Stomach (tissue), 4 donors: ENCODE measurements around the gene SLC23A1.

Experiments used
- CTCF ChIP-seq, 7 experiments: fragments of 450-650 bp in 4 of 7; fragments of 200-600 bp in 3 of 7; sonication (generic) in 3 of 7; IDR thresholded peaks; one replicate each; pipeline ENCODE4 v1.5.1; 2016 to 2019; ENCODE audit warnings: antibody characterized with exemption in 7 of 7, control low read depth in 2 of 7, mild to moderate bottlenecking in 1 of 7
- EP300 ChIP-seq: sonication (generic); formaldehyde crosslinking; IDR thresholded peaks from one replicate; pipeline ENCODE4 v1.6.1; 2017; ENCODE audit warnings: antibody characterized with exemption
- POLR2A ChIP-seq, 4 donors: fragments of 450-650 bp; IDR thresholded peaks; one replicate each; pipeline ENCODE4 v1.6.1; 2016; ENCODE audit warnings: antibody characterized with exemption in 4 of 4, control low read depth in 2 of 4, mild to moderate bottlenecking in 1 of 4, moderate library complexity in 1 of 4

DNA sequence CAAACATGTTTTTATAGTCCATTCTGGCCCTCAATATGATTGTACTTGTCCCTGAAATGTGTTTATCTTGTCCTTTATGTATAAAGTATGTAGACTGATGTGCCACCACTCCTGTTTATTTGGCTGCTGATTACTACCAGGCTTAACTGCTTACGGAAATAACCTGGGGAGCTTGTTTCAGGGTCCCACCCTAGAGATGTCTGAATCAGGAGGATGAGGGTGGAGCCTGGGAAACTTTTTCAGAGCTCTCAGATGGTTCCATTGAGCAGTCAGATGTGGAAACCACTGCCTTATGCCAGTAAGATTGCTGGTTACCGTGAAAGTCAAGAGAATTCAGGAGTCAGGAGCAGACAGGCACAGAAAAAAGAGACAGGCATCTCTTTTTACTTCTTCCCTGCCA lies 19.2 kb downstream of the SLC23A1 start:
- no peak for TF ChIP-seq CTCF (IDR thresholded peaks at IDR 0.05)
- TF ChIP-seq POLR2A (IDR thresholded peaks at IDR 0.05): no peak
- no peak for TF ChIP-seq EP300
